MM.1S (cell line): ENCODE results near the gene RPRD1A.
"Not testable (repeated sequence)": the region's sequence is repeated elsewhere in the genome, so short reads cannot be mapped to it uniquely, and the experiment has no call there.

Experiments used
- DNase-seq: peaks from one replicate; pipeline ENCODE4 v3.0.0-alpha.2; 2015
- H2AFZ ChIP-seq: fragments of 300-600 bp; sonication (generic); 2 replicates; pipeline ENCODE4 v1.6.0; 2016; ENCODE audit warnings: antibody characterized with exemption, low read length
- H3F3A ChIP-seq: fragments of 300-600 bp; sonication (generic); 2 replicates; pipeline ENCODE4 v1.6.1; 2016; ENCODE audit warnings: mild to moderate bottlenecking, antibody characterized with exemption, low read length, moderate library complexity, mixed read lengths; ENCODE audit not compliant: insufficient read depth
- H3K27ac ChIP-seq: fragments of 300-600 bp; sonication (generic); 2 replicates; pipeline ENCODE4 v1.5.1; 2016; ENCODE audit warnings: mild to moderate bottlenecking, low read length
- H3K27me3 ChIP-seq: fragments of 300-600 bp; sonication (generic); replicated peaks from 2 replicates; pipeline ENCODE4 v1.6.0; 2016; ENCODE audit warnings: low read length; ENCODE audit not compliant: insufficient read depth
- H3K36me3 ChIP-seq: fragments of 300-600 bp; sonication (generic); replicated peaks from 2 replicates; pipeline ENCODE4 v1.6.1; 2016; ENCODE audit warnings: mild to moderate bottlenecking, low read length, mixed read lengths; ENCODE audit not compliant: insufficient read depth
- H3K4me1 ChIP-seq: fragments of 300-600 bp; sonication (generic); 2 replicates; pipeline ENCODE4 v1.6.1; 2016; ENCODE audit warnings: low read length, mixed read lengths
- H3K4me2 ChIP-seq: fragments of 300-600 bp; sonication (generic); 2 replicates; pipeline ENCODE4 v1.6.0; 2016; ENCODE audit warnings: low read depth, low read length
- H3K4me3 ChIP-seq: fragments of 300-600 bp; sonication (generic); 2 replicates; pipeline ENCODE4 v1.5.1; 2016; ENCODE audit warnings: low read length, mixed read lengths
- H3K79me2 ChIP-seq: fragments of 300-600 bp; sonication (generic); 2 replicates; pipeline ENCODE4 v1.6.1; 2016; ENCODE audit warnings: mixed run types, low read length, mixed read lengths
- H3K9ac ChIP-seq: fragments of 300-600 bp; sonication (generic); 2 replicates; pipeline ENCODE4 v1.6.1; 2016; ENCODE audit warnings: low read length, mixed read lengths
- H3K9me2 ChIP-seq: fragments of 300-600 bp; sonication (generic); replicated peaks from 2 replicates; pipeline ENCODE4 v1.6.1; 2016; ENCODE audit warnings: mild to moderate bottlenecking, low read length, mixed read lengths; ENCODE audit not compliant: insufficient read depth
- H3K9me3 ChIP-seq: fragments of 300-600 bp; sonication (generic); replicated peaks from 2 replicates; pipeline ENCODE4 v1.6.1; 2016; ENCODE audit warnings: mild to moderate bottlenecking, low read length, mixed read lengths; ENCODE audit not compliant: insufficient read depth
- H4K20me1 ChIP-seq: fragments of 300-600 bp; sonication (generic); 2 replicates; pipeline ENCODE4 v1.6.1; 2016; ENCODE audit warnings: mild to moderate bottlenecking, low read length, moderate library complexity, mixed read lengths; ENCODE audit not compliant: insufficient read depth
- CTCF ChIP-seq: fragments of 300-600 bp; sonication (generic); IDR thresholded peaks from 2 replicates; pipeline ENCODE4 v1.5.1; 2016; ENCODE audit warnings: antibody characterized with exemption, low read length, mixed read lengths
- EZH2 ChIP-seq: fragments of 300-600 bp; sonication (generic); optimal IDR thresholded peaks from 2 replicates; pipeline ENCODE3; 2017; ENCODE audit warnings: low read depth, mild to moderate bottlenecking, antibody characterized with exemption, low read length, mixed read lengths
- EZH2phosphoT487 ChIP-seq: fragments of 300-600 bp; sonication (generic); IDR thresholded peaks from 2 replicates; pipeline ENCODE4 v1.6.1; 2018; ENCODE audit warnings: antibody characterized with exemption, low read length

RPRD1A gene

DNA sequence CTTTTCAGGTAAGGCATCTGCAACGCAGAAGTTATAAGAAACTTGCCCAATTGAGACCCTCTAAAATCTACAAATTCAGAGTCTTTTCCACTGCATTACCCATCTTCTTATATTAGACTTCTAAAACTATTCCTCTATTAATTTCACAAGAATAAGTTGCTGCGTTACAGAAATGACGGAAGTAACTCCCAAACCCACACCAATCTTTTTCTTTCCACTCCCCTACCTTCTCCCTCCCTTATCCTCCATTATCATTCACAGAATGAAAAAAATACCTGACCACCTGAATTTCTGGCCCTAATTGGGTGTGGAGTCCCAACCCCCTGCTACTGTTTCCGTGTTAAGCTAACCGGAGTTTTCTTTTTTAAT is 689 bp downstream of the RPRD1A start:
- peaks cover 56% of the 10 kb centered on the region for H3K79me2 ChIP-seq
- H4K20me1 ChIP-seq, result peaks cover 4% of the 10 kb centered on the region; the same call in 1 of the 2 replicates
- no peaks in the 10 kb centered on the region for H3K27me3 ChIP-seq
- H3K4me3 ChIP-seq, result peak overlapping the region; percentile 98
- peak overlapping the region; percentile 88 for H3K9ac ChIP-seq
- H3K36me3 ChIP-seq, result no peaks in the 10 kb centered on the region
- peak overlapping the region; percentile 72 for H3K4me2 ChIP-seq
- no peaks in the 10 kb centered on the region for H3K9me3 ChIP-seq
- no peaks in the 10 kb centered on the region for H3K9me2 ChIP-seq
- H3K27ac ChIP-seq, result peak overlapping the region; percentile 76; the same call in 1 of the 2 replicates
- H3F3A ChIP-seq, result 0 out of 2 replicates have a peak, but pooled peaks cover 5% of the 10 kb centered on the region
- no peaks in the 10 kb centered on the region; the same call in 1 of the 2 replicates for H3K4me1 ChIP-seq
- H2AFZ ChIP-seq, result peak overlapping the region; percentile 74
- no peak for TF ChIP-seq EZH2phosphoT487
- TF ChIP-seq CTCF, result no peak
- no peak for TF ChIP-seq EZH2
- no peak for DNase-seq

DNA sequence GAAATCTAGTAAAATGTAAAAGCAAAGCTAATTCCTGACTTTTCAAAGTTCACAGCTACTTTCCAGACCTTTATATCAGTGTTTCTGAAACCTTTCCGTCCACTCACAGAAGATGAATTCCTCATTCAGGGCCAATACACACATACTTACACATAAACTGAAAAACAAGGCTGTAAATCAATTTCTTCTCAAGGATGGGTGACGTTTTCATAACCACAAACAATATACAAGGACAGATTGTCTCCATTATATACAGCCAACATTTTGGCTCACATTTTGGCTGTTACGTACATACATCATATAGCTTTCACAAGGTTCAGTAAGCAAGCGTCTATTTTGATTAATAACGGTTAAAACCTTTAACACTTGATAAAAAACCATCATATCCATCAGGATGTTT is 1.4 kb downstream of the RPRD1A start:
- Histone ChIP-seq H2AFZ (no peak overlapping the region), H3K4me2 (peak overlapping the region; percentile 72), H3K9ac (no peak overlapping the region), H3K27ac (no peak overlapping the region), H3K4me1 (no peaks in the 10 kb centered on the region; the same call in 1 of the 2 replicates), H3K79me2 (peaks cover 63% of the 10 kb centered on the region), H3K36me3 (no peaks in the 10 kb centered on the region), H3K4me3 (peak overlapping the region; percentile 98), H3K9me2 (no peaks in the 10 kb centered on the region), H3K9me3 (no peaks in the 10 kb centered on the region), H4K20me1 (peaks cover 4% of the 10 kb centered on the region; the same call in 1 of the 2 replicates), H3F3A (0 out of 2 replicates have a peak, but pooled peaks cover 5% of the 10 kb centered on the region), H3K27me3 (no peaks in the 10 kb centered on the region)
- no peak for DNase-seq
- TF ChIP-seq EZH2 (no peak), EZH2phosphoT487 (no peak), CTCF (no peak)

GRCh38 chr18:36064809-36065079 is 2.6 kb downstream of the RPRD1A start:
- H3K36me3 ChIP-seq, H3K4me1 ChIP-seq, DNase-seq, H3K4me2 ChIP-seq, H3K9ac ChIP-seq, H3K4me3 ChIP-seq, H4K20me1 ChIP-seq, H3F3A ChIP-seq, H2AFZ ChIP-seq, H3K27me3 ChIP-seq, H3K9me3 ChIP-seq, H3K27ac ChIP-seq, H3K9me2 ChIP-seq: not testable (repeated sequence)
- H3K79me2 ChIP-seq, result peaks cover 75% of the 10 kb centered on the region

DNA sequence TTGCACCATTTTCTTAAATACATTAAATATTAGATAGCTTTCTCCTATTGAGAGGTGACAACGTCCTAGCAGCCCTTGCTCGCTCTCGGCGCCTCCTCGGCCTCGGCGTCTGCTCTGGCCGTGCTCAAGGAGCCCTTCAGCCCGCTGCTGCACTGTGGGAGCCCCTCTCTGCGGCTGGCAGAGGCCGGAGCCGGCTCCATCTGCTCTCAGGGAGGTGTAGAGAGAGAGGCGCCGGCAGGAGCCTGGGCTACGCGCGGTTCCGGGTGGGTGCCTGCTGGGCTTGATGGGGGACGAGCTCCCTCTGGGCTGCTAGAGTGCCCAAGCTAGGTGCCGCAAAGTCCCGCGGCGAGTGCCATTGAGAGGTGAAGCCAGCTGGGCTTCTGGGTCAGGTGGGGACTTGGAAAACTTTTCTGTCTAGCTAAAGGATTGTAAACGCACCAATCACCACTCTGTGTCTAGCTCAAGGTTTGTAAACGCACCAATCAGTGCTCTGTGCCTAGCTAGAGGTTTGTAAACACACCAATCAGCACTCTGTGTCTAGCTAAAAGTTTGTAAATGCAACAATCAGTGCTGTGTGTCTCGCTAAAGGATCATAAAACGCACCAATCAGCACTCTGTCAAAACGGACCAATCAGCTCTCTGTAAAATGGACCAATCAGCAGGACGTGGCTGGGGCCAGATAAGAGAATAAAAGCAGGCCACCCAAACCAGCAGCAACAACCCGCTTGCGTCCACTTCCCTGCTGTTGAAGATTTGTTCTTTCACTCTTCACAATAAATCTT is 3.1 kb downstream of the RPRD1A start:
- no peaks in the 10 kb centered on the region for H3K9me2 ChIP-seq
- no peak for DNase-seq
- H4K20me1 ChIP-seq, result peaks cover 4% of the 10 kb centered on the region; the same call in 1 of the 2 replicates
- H3K4me1 ChIP-seq, result no peaks in the 10 kb centered on the region; the same call in 1 of the 2 replicates
- no peaks in the 10 kb centered on the region for H3K36me3 ChIP-seq
- no peak overlapping the region for H3K4me2 ChIP-seq
- no peak overlapping the region for H3K9ac ChIP-seq
- H3K27ac ChIP-seq, result no peak overlapping the region
- no peaks in the 10 kb centered on the region for H3K27me3 ChIP-seq
- H2AFZ ChIP-seq, result no peak overlapping the region
- no peaks in the 10 kb centered on the region for H3K9me3 ChIP-seq
- TF ChIP-seq CTCF (no peak), EZH2 (no peak), EZH2phosphoT487 (no peak)
- H3K79me2 ChIP-seq, result peaks cover 79% of the 10 kb centered on the region
- H3F3A ChIP-seq, result 0 out of 2 replicates have a peak, but pooled peaks cover 5% of the 10 kb centered on the region
- H3K4me3 ChIP-seq, result no peak overlapping the region
